Pancreas (tissue), 10 donors: ENCODE measurements around the gene GNAS. TPM values are rescaled to one million over a fixed set of nuclear protein-coding genes. Genes with fewer than 3 reads are reported as not detected.

ENCODE experiments used
- ATAC-seq, 4 donors: fragments of 200-7000 bp; cut with Tn5 transposase; one replicate each; pipeline versions ENCODE4 v1.8.0 to v1.9.1; 2020; ENCODE audit warnings: mild to moderate bottlenecking in 4 of 4, moderate library complexity in 4 of 4
- DNase-seq, 6 donors: peaks; one replicate each; pipeline ENCODE4 v3.0.0-alpha.2; 2020
- FAIRE-seq: peaks from 2 replicates; lab custom pipeline; 2012; peaks lifted over from hg19 to GRCh38; lab: Jason Lieb, UNC
- H3K27ac ChIP-seq, 4 donors: fragments of 200-600 bp; sonication (generic); 1 replicate in 3 of 4; 2 replicates in 1 of 4; pipeline versions ENCODE4 v1.5.0 to v1.8.0; 2020
- H3K27me3 ChIP-seq, 4 donors: fragments of 200-600 bp; one replicate each; pipeline ENCODE4 v1.8.0; 2021
- H3K36me3 ChIP-seq, 3 donors: fragments of 200-600 bp; sonication (generic) in 1 of 3; one replicate each; pipeline versions ENCODE4 v1.5.0 to v1.8.0; 2020 to 2021
- H3K4me1 ChIP-seq, 3 donors: fragments of 200-600 bp; one replicate each; pipeline ENCODE4 v1.8.0; 2021
- H3K4me3 ChIP-seq, 4 donors: fragments of 200-600 bp; sonication (generic) in 2 of 4; one replicate each; pipeline versions ENCODE4 v1.5.0 to v1.8.0; 2020 to 2021
- H3K9me3 ChIP-seq, 4 donors: fragments of 200-600 bp; one replicate each; pipeline ENCODE4 v1.8.0; 2021
- CTCF ChIP-seq, 4 donors: fragments of 200-600 bp; sonication (generic) in 3 of 4; IDR thresholded peaks; one replicate each; pipeline versions ENCODE4 v1.5.0 to v1.8.0; 2021; ENCODE audit warnings: antibody characterized with exemption in 4 of 4
- WGBS, 2 donors: extraction: QIAGEN DNeasy Blood & Tissue Kit; methylation state at CpG; one replicate each; pipeline ENCODE4 v1.1.7; 2013; 5-methylcytosine and 5-hydroxymethylcytosine counted together
- intact Hi-C, 3 donors: fragments of 100-400 bp; cut with DNase I; formaldehyde crosslinking; loops; one replicate each; pipeline versions ENCODE4 v1.11.1 to v1.14.2; 2022
- polyA plus RNA-seq, 2 donors: library from polyadenylated mRNA; stranded (reverse); fragments of 200-250 nt; gene quantifications; one replicate each; pipeline ENCODE4 v1.2.3, GENCODE V29; 2013
- total RNA-seq, 6 donors: library from RNA; stranded (reverse); fragmentation: NEBNext Ultra II Directional in 4 of 6; extraction: Animal tissue kit (Norgen Biotek cat#: 25700) in 4 of 6; gene quantifications; one replicate each; pipeline versions ENCODE4 v1.2.1 to v1.2.4, GENCODE V29; 2021 to 2023
- donor health status: healthy with polysubstance abuse.
- donor health status: DM: no; HTN: no; CAD: no; lungs with moderate emphysema.
- donor health status: DM: no; HTN: no; CAD: no.
- donor health status: control.
- donor health status: control.
- donor health status: Bipolar disorder and iron deficiency.
- donor health status: DM: yes; HTN: yes; CAD: no.
- donor health status: DM: no; HTN: no; CAD: no.
- donor health status: DM: no; HTN: no; CAD: no.
- donor health status: DM: yes; HTN: yes; CAD: no.

GNAS gene
- total and polyA plus RNA-seq, 8 donors, result 349 to 2,220 (median 627) TPM

GRCh38 chr20:58843128-58843556 is 9.4 kb upstream of the GNAS start:
- DNase-seq, result no peak
- no peaks in the 10 kb centered on the region for H3K27me3 ChIP-seq
- intact Hi-C loops, result loop anchor here in 1 of 3 donors (10.0 kb wide), 1 partner anchor 598 kb away; no protein-coding TSS in a partner anchor
- H3K27ac ChIP-seq, result no peak overlapping the region
- H3K4me3 ChIP-seq, result no peak overlapping the region
- ATAC-seq, result no peak
- H3K9me3 ChIP-seq, result no peaks in the 10 kb centered on the region
- 48 to 56% methylated on average over 6 of the region's 6 CpGs for WGBS, 2 donors
- TF ChIP-seq CTCF (IDR thresholded peaks at IDR 0.05), result no peak
- H3K36me3 ChIP-seq, result no peaks in the 10 kb centered on the region
- H3K4me1 ChIP-seq, result no peaks in the 10 kb centered on the region
- no peak for FAIRE-seq

GRCh38 chr20:58845706-58846105 is 6.8 kb upstream of the GNAS start:
- WGBS, 2 donors, result 48% methylated on average over 3 of the region's 3 CpGs
- no peak for ATAC-seq
- no peak for TF ChIP-seq CTCF (IDR thresholded peaks at IDR 0.05)
- Histone ChIP-seq H3K36me3 (no peaks in the 10 kb centered on the region), H3K27ac (no peak overlapping the region), H3K4me1 (no peaks in the 10 kb centered on the region), H3K27me3 (no peaks in the 10 kb centered on the region), H3K4me3 (no peak overlapping the region), H3K9me3 (no peaks in the 10 kb centered on the region)
- FAIRE-seq, result no peak
- intact Hi-C loops, result loop anchor here in 1 of 3 donors (10.0 kb wide), 1 partner anchor 601 kb away; no protein-coding TSS in a partner anchor
- DNase-seq, result no peak

- ATAC-seq (no peak), FAIRE-seq (no peak), DNase-seq (no peak)
- TF ChIP-seq CTCF (IDR thresholded peaks at IDR 0.05), result no peak
- Histone ChIP-seq H3K27ac (no peak overlapping the region), H3K9me3 (no peaks in the 10 kb centered on the region), H3K27me3 (no peaks in the 10 kb centered on the region), H3K4me3 (no peak overlapping the region), H3K4me1 (no peaks in the 10 kb centered on the region), H3K36me3 (no peaks in the 10 kb centered on the region)
- WGBS, 2 donors, result 54 to 62% methylated on average over 2 of the region's 2 CpGs
- intact Hi-C loops, result loop anchor here in 1 of 3 donors (10.0 kb wide), 1 partner anchor 603 kb away; no protein-coding TSS in a partner anchor
Measured at GRCh38 chr20:58847463-58847862, 5.1 kb upstream of the GNAS start.

- DNase-seq (peak; percentile 83 to 95 (median 90)), ATAC-seq (peak; percentile 80 to 93 (median 89)), FAIRE-seq (no peak)
- no peak within 1 kb of the TSS for H3K27ac ChIP-seq
- 45 to 52% methylated on average over 19 to 25 of the region's 25 CpGs for WGBS, 2 donors
- H3K36me3 ChIP-seq, result no peaks in the 10 kb centered on the region
- H3K4me1 ChIP-seq, result no peaks in the 10 kb centered on the region
- TF ChIP-seq CTCF (IDR thresholded peaks at IDR 0.05), result no peak
- intact Hi-C loops, result loop anchor here in 1 of 3 donors (10.0 kb wide), 1 partner anchor 604 kb away; no protein-coding TSS in a partner anchor
- H3K27me3 ChIP-seq, result peaks cover 0 to 8% (median 0%) of the 10 kb centered on the region in 4 donors
- H3K4me3 ChIP-seq, result peak within 1 kb of the TSS; percentile 18 to 55 (median 40)
- no peaks in the 10 kb centered on the region for H3K9me3 ChIP-seq
Measured at GRCh38 chr20:58850693-58851174, 1.8 kb upstream of the GNAS start, which contains the start of gene GNAS-AS1. Gene GNAS-AS1 (minus strand): TSS chr20:58850902.
